ENCODE measurements around the gene ACSL3.

Gene ACSL3

DNA sequence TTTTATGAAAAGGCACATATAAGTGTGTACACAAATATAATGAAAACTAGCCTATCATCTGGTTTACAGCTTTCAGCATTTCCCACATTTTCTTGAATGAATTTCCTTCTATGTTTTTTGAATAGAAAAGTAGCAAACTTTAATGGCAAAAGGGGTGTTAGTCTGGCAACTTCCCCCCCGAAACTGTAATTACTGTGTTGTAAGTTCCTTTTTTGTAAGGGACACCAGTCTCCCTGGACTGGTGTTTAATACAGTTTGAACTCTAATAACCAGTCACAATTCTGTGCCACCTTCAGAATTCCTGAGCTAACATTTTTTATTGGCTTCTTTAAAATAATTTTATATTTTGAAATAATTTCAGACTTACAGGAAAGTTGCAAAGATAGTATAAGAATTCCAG lies 94.2 kb downstream of the ACSL3 start:
- no peak for DNase-seq (ENCODE audit: low read depth)
- no peak for TF ChIP-seq CTCF (IDR thresholded peaks at IDR 0.05; ENCODE audit: control insufficient read depth, insufficient read depth, low read depth, low read length, missing control alignments)

GRCh38 chr2:222959358-222959757 lies 98.5 kb downstream of the ACSL3 start:
- H3K4me3 ChIP-seq (ENCODE audit: control insufficient read depth, low read depth, low read length): no peak overlapping the region
- TF ChIP-seq CTCF (IDR thresholded peaks at IDR 0.05; ENCODE audit: control insufficient read depth, insufficient read depth, low read depth, low read length, missing control alignments): peak; percentile 70
- DNase-seq (ENCODE audit: low read depth): peak; percentile 68

More for the DNA sequence above, 94.2 kb downstream of the ACSL3 start:
- H3K4me3 ChIP-seq (ENCODE audit: control insufficient read depth, low read depth, low read length): no peak overlapping the region

- no peak for DNase-seq (ENCODE audit: low read depth)
- no peak overlapping the region for H3K4me3 ChIP-seq (ENCODE audit: control insufficient read depth, low read depth, low read length)
- no peak for TF ChIP-seq CTCF (IDR thresholded peaks at IDR 0.05; ENCODE audit: control insufficient read depth, insufficient read depth, low read depth, low read length, missing control alignments)
Measured at GRCh38 chr2:222960126-222960525, 99.3 kb downstream of the ACSL3 start.

DNA sequence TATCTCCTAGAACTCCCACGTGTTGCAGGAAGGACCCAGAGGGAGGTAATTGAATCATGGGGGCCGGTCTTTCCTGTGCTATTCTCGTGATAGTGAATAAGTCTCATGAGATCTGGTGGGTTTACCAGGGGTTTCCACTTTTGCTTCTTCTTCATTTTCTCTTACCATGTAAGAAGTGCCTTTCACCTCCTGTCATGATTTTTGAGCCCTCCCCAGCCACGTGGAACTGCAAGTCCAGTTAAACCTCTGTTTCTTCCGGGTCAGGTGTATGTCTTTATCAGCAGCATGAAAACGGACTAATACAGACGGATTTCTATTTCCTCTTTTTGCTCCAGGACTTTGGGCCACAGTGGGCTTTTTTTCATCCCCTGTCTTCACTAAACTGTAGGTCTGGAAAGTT lies 102.8 kb downstream of the ACSL3 start:
- no peak overlapping the region for H3K4me3 ChIP-seq (ENCODE audit: control insufficient read depth, low read depth, low read length)
- no peak for TF ChIP-seq CTCF (IDR thresholded peaks at IDR 0.05; ENCODE audit: control insufficient read depth, insufficient read depth, low read depth, low read length, missing control alignments)
- DNase-seq (ENCODE audit: low read depth): no peak

DNA sequence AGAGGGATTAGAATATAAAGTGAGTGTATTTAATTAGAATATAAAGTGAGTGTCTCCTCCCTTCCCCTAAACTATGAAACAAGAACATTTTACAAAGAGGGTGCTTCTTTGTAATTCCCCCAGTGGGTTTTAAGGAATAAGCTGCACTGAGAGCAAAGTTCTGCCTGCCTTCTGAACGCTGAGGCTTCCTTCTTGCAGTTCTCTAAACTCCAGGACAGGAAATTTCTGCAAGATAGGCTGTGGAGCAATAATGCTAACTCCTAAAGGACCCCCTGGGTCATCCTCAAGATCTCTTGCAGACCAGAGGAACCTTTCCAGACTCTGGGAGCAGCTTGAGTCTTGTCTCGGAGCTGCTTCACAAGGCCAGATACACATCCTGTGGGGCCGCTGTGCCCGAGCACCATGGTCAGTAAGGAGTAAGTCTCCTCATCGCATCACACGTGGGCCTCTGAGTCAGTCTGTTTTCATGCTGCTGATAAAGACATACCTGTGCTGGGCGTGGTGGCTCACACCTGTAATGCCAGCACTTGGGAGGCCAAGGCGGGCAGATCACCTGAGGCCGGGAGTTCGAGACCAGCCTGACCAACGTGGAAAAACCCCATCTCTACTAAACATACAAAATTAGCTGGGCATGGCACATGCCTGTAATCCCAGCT lies 103.7 kb downstream of the ACSL3 start:
- no peak for TF ChIP-seq CTCF (IDR thresholded peaks at IDR 0.05; ENCODE audit: control insufficient read depth, insufficient read depth, low read depth, low read length, missing control alignments)
- DNase-seq (ENCODE audit: low read depth): no peak
- H3K4me3 ChIP-seq (ENCODE audit: control insufficient read depth, low read depth, low read length): no peak overlapping the region

- DNase-seq (ENCODE audit: low read depth): no peak
- H3K4me3 ChIP-seq (ENCODE audit: control insufficient read depth, low read depth, low read length): no peak overlapping the region
- no peak for TF ChIP-seq CTCF (IDR thresholded peaks at IDR 0.05; ENCODE audit: control insufficient read depth, insufficient read depth, low read depth, low read length, missing control alignments)
Measured at GRCh38 chr2:222965555-222965954, 104.7 kb downstream of the ACSL3 start.
